MM.1S (cell line): ENCODE results near the gene DNASE1L2.

Experiments
- DNase-seq: peaks from one replicate; pipeline ENCODE4 v3.0.0-alpha.2; 2015
- H2AFZ ChIP-seq: fragments of 300-600 bp; sonication (generic); 2 replicates; pipeline ENCODE4 v1.6.0; 2016; ENCODE audit warnings: antibody characterized with exemption, low read length
- H3F3A ChIP-seq: fragments of 300-600 bp; sonication (generic); 2 replicates; pipeline ENCODE4 v1.6.1; 2016; ENCODE audit warnings: mild to moderate bottlenecking, antibody characterized with exemption, low read length, moderate library complexity, mixed read lengths; ENCODE audit not compliant: insufficient read depth
- H3K27ac ChIP-seq: fragments of 300-600 bp; sonication (generic); 2 replicates; pipeline ENCODE4 v1.5.1; 2016; ENCODE audit warnings: mild to moderate bottlenecking, low read length
- H3K27me3 ChIP-seq: fragments of 300-600 bp; sonication (generic); replicated peaks from 2 replicates; pipeline ENCODE4 v1.6.0; 2016; ENCODE audit warnings: low read length; ENCODE audit not compliant: insufficient read depth
- H3K36me3 ChIP-seq: fragments of 300-600 bp; sonication (generic); replicated peaks from 2 replicates; pipeline ENCODE4 v1.6.1; 2016; ENCODE audit warnings: mild to moderate bottlenecking, low read length, mixed read lengths; ENCODE audit not compliant: insufficient read depth
- H3K4me1 ChIP-seq: fragments of 300-600 bp; sonication (generic); 2 replicates; pipeline ENCODE4 v1.6.1; 2016; ENCODE audit warnings: low read length, mixed read lengths
- H3K4me2 ChIP-seq: fragments of 300-600 bp; sonication (generic); 2 replicates; pipeline ENCODE4 v1.6.0; 2016; ENCODE audit warnings: low read depth, low read length
- H3K4me3 ChIP-seq: fragments of 300-600 bp; sonication (generic); 2 replicates; pipeline ENCODE4 v1.5.1; 2016; ENCODE audit warnings: low read length, mixed read lengths
- H3K79me2 ChIP-seq: fragments of 300-600 bp; sonication (generic); 2 replicates; pipeline ENCODE4 v1.6.1; 2016; ENCODE audit warnings: mixed run types, low read length, mixed read lengths
- H3K9ac ChIP-seq: fragments of 300-600 bp; sonication (generic); 2 replicates; pipeline ENCODE4 v1.6.1; 2016; ENCODE audit warnings: low read length, mixed read lengths
- H3K9me2 ChIP-seq: fragments of 300-600 bp; sonication (generic); replicated peaks from 2 replicates; pipeline ENCODE4 v1.6.1; 2016; ENCODE audit warnings: mild to moderate bottlenecking, low read length, mixed read lengths; ENCODE audit not compliant: insufficient read depth
- H3K9me3 ChIP-seq: fragments of 300-600 bp; sonication (generic); replicated peaks from 2 replicates; pipeline ENCODE4 v1.6.1; 2016; ENCODE audit warnings: mild to moderate bottlenecking, low read length, mixed read lengths; ENCODE audit not compliant: insufficient read depth
- H4K20me1 ChIP-seq: fragments of 300-600 bp; sonication (generic); 2 replicates; pipeline ENCODE4 v1.6.1; 2016; ENCODE audit warnings: mild to moderate bottlenecking, low read length, moderate library complexity, mixed read lengths; ENCODE audit not compliant: insufficient read depth
- EZH2 ChIP-seq: fragments of 300-600 bp; sonication (generic); optimal IDR thresholded peaks from 2 replicates; pipeline ENCODE3; 2017; ENCODE audit warnings: low read depth, mild to moderate bottlenecking, antibody characterized with exemption, low read length, mixed read lengths
- EZH2phosphoT487 ChIP-seq: fragments of 300-600 bp; sonication (generic); IDR thresholded peaks from 2 replicates; pipeline ENCODE4 v1.6.1; 2018; ENCODE audit warnings: antibody characterized with exemption, low read length
- TF ChIP-seq, protein P1 (sequence below): fragments of 300-600 bp; sonication (generic); IDR thresholded peaks from 2 replicates; pipeline ENCODE4 v1.5.1; 2016; ENCODE audit warnings: antibody characterized with exemption, low read length, mixed read lengths

DNASE1L2 gene

DNA sequence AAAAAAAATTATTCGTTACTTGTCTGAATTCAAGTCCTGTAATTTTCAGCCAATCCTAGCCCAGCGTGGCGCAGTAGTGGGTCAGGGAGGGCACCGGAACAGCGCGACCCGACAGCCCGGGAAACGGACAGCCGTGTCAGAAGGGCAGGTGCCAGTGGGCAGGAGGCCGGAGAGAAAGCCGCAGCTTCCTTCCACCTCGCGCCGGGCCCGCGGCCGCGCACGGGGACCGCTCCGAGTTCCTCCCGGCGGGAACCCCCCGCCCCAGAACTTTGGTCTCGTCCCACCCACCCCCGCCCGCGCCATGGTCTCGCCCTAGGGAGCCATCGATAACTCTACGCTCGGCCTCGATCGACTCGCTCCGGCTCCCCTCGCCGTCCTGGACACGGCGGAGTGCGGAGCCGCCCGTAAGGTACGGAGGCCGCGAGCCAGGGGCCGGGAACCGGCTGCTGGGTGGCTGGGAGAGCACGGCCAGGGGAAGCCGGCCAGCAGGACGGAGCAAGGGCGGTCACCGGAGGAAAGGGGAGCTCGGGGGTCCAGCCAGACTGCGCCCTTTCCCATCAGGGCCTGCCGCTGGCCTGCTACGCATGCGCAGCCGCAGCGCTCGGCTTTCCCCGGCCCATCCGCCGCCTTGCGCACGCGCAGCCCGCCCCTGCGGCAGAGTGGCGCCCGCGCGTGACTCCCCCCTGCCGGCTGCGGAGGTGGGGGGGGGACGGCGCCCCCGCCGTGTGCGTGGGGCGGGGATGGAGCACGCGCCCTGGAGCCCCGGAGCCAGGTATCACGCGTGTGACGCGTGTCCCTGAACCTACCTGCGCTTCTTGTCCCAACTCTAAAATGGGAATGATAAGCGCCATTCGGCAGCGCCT, 30.9 kb upstream of the DNASE1L2 start, which contains the start of gene MLST8:
Gene MLST8 (plus strand): TSS at position 351 of the 863 bp plus-strand sequence. CDS start 632 bp downstream, outside the sequence.
- DNase-seq = peak; percentile 88
- peaks cover 27% of the 10 kb centered on the region for H3K79me2 ChIP-seq
- no peaks in the 10 kb centered on the region; the same call in 1 of the 2 replicates for H3K36me3 ChIP-seq
- peak within 1 kb of the TSS; percentile 96 for H3K9ac ChIP-seq
- H3K27me3 ChIP-seq = peaks cover 16% of the 10 kb centered on the region
- TF ChIP-seq EZH2phosphoT487 = no peak
- TF ChIP-seq EZH2 = no peak
- TF ChIP-seq, protein P1, sequence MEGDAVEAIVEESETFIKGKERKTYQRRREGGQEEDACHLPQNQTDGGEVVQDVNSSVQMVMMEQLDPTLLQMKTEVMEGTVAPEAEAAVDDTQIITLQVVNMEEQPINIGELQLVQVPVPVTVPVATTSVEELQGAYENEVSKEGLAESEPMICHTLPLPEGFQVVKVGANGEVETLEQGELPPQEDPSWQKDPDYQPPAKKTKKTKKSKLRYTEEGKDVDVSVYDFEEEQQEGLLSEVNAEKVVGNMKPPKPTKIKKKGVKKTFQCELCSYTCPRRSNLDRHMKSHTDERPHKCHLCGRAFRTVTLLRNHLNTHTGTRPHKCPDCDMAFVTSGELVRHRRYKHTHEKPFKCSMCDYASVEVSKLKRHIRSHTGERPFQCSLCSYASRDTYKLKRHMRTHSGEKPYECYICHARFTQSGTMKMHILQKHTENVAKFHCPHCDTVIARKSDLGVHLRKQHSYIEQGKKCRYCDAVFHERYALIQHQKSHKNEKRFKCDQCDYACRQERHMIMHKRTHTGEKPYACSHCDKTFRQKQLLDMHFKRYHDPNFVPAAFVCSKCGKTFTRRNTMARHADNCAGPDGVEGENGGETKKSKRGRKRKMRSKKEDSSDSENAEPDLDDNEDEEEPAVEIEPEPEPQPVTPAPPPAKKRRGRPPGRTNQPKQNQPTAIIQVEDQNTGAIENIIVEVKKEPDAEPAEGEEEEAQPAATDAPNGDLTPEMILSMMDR = peak; percentile 22
- peak within 1 kb of the TSS; percentile 100 for H3K4me2 ChIP-seq
- H3K9me3 ChIP-seq = no peaks in the 10 kb centered on the region
- peak within 1 kb of the TSS; percentile 98 for H3K4me3 ChIP-seq
- H2AFZ ChIP-seq = peak within 1 kb of the TSS; percentile 77
- H3F3A ChIP-seq = 0 out of 2 replicates have a peak, but pooled peaks cover 3% of the 10 kb centered on the region
- peak within 1 kb of the TSS; percentile 74 for H3K27ac ChIP-seq
- peaks cover 6% of the 10 kb centered on the region for H3K4me1 ChIP-seq
- no peaks in the 10 kb centered on the region for H4K20me1 ChIP-seq
- H3K9me2 ChIP-seq = no peaks in the 10 kb centered on the region

DNA sequence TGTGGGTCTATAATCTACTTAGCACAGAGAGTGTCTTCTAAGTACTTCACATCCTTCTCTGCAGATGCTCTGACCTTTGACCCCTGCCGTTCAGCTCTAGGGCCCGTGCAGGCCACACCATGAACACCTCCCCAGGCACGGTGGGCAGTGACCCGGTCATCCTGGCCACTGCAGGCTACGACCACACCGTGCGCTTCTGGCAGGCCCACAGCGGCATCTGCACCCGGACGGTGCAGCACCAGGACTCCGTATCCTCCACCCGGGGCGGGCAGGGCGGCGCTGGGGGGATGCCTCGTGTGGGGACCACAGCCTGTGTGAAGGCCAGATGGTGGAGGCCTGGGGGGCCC, 30.3 kb upstream of the DNASE1L2 start:
- no peak for TF ChIP-seq EZH2phosphoT487
- TF ChIP-seq, protein P1 = no peak; the same call in 1 of the 2 replicates
- TF ChIP-seq EZH2 = no peak
- H3K27ac ChIP-seq = peak overlapping the region; percentile 74; the same call in 1 of the 2 replicates
- peak overlapping the region; percentile 96 for H3K9ac ChIP-seq
- peak overlapping the region; percentile 100 for H3K4me2 ChIP-seq
- no peaks in the 10 kb centered on the region; the same call in 1 of the 2 replicates for H3K36me3 ChIP-seq
- peak; percentile 43 for DNase-seq
- peaks cover 6% of the 10 kb centered on the region for H3K4me1 ChIP-seq
- 0 out of 2 replicates have a peak, but pooled peaks cover 3% of the 10 kb centered on the region for H3F3A ChIP-seq
- no peaks in the 10 kb centered on the region for H3K9me2 ChIP-seq
- H2AFZ ChIP-seq = peak overlapping the region; percentile 67
- peaks cover 27% of the 10 kb centered on the region for H3K79me2 ChIP-seq
- no peaks in the 10 kb centered on the region for H3K9me3 ChIP-seq
- peak overlapping the region; percentile 98 for H3K4me3 ChIP-seq
- H3K27me3 ChIP-seq = peaks cover 10% of the 10 kb centered on the region
- H4K20me1 ChIP-seq = no peaks in the 10 kb centered on the region

DNA sequence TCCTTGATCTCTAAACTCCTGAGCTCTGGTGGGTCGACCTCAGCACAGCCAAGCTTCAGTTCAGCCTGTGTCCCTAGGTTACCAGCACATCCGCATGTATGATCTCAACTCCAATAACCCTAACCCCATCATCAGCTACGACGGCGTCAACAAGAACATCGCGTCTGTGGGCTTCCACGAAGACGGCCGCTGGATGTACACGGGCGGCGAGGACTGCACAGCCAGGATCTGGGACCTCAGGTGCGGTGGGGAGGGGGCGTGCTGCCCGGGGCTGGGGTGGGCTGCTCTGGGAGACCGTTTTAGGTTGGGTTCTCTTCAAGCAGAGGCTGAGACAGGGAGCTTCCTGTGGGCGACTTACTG, 29.8 kb upstream of the DNASE1L2 start:
- H3K79me2 ChIP-seq = peaks cover 27% of the 10 kb centered on the region
- TF ChIP-seq, protein P1 = no peak
- TF ChIP-seq EZH2phosphoT487 = no peak
- no peak for TF ChIP-seq EZH2
- H3K36me3 ChIP-seq = no peaks in the 10 kb centered on the region; the same call in 1 of the 2 replicates
- no peaks in the 10 kb centered on the region for H3K9me2 ChIP-seq
- no peaks in the 10 kb centered on the region for H3K9me3 ChIP-seq
- H3K4me2 ChIP-seq = peak overlapping the region; percentile 100
- no peaks in the 10 kb centered on the region for H4K20me1 ChIP-seq
- H3K4me1 ChIP-seq = peaks cover 6% of the 10 kb centered on the region
- H3K4me3 ChIP-seq = peak overlapping the region; percentile 98
- H3K27me3 ChIP-seq = peaks cover 10% of the 10 kb centered on the region
- peak overlapping the region; percentile 74; the same call in 1 of the 2 replicates for H3K27ac ChIP-seq
- H3K9ac ChIP-seq = peak overlapping the region; percentile 96
- H3F3A ChIP-seq = 0 out of 2 replicates have a peak, but pooled peaks cover 3% of the 10 kb centered on the region
- H2AFZ ChIP-seq = no peak overlapping the region; the same call in 1 of the 2 replicates
- DNase-seq = no peak
